ENCODE data around the gene SLC6A15.
A peak's percentile ranks its signal among the peaks of the same experiment; 100 is the strongest.

SLC6A15 gene

DNA sequence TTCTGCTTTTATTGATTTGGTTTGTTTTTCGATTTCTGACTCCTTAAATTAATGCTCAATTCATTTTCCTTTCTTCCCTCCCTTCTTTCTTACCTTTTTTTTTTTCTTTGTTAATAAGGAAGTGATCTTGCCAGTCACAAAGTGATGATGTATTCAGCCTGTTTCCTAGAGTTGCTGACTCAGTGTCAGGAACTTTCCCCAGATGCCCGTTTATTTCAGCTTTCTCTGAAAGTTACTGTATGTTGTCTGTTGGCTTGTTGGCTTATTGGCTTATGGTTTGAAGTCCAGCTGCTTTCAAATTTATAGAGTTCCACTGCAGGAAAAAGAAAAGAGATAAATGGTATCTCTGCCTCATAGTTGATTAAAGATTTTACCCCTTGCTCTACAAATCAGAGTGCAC lies 12.4 kb upstream of the SLC6A15 start:
- no peak overlapping the region for H3K23ac ChIP-seq (ENCODE audit: low read depth, low read length, poor library complexity)
- H4K91ac ChIP-seq (ENCODE audit: low read depth, low read length, poor library complexity), result no peak overlapping the region
- peak overlapping the region; percentile 79 for H2AFZ ChIP-seq (ENCODE audit: low read length)
- no peak overlapping the region for H2BK120ac ChIP-seq (ENCODE audit: low read depth, low read length)
- no peak overlapping the region for H3K9ac ChIP-seq (ENCODE audit: low read depth, low read length, poor library complexity)
- H2BK5ac ChIP-seq (ENCODE audit: low read length), result no peak overlapping the region
- H3K27ac ChIP-seq (replicated peaks; ENCODE audit: low read length), result no peak overlapping the region
- H3K4me2 ChIP-seq (ENCODE audit: insufficient read depth, low read length, poor library complexity, severe bottlenecking), result no peak overlapping the region
- H3K4me1 ChIP-seq (ENCODE audit: control insufficient read depth in 2 of 2, insufficient read depth in 1 of 2, low read depth in 1 of 2, low read length in 2 of 2), result peaks cover 0 to 3% of the 10 kb centered on the region in 2 donors
- no peak overlapping the region for H3K18ac ChIP-seq (ENCODE audit: low read length)
- H2AK5ac ChIP-seq (ENCODE audit: low read depth, low read length), result no peak overlapping the region
- no peak overlapping the region for H3K14ac ChIP-seq (ENCODE audit: low read length)
- H2BK12ac ChIP-seq (ENCODE audit: low read length), result no peak overlapping the region
- no peaks in the 10 kb centered on the region for H3K79me1 ChIP-seq (ENCODE audit: low read depth, low read length)
- no peak overlapping the region for H3K4me3 ChIP-seq (ENCODE audit: low read length in 2 of 2)
- H3K9me3 ChIP-seq (replicated peaks in 1 of 2; ENCODE audit: control insufficient read depth in 2 of 2, insufficient read depth in 1 of 2, low read depth in 1 of 2, low read length in 2 of 2), result no peaks in the 10 kb centered on the region
- H3K36me3 ChIP-seq (replicated peaks in 1 of 2; ENCODE audit: control insufficient read depth in 2 of 2, insufficient read depth in 2 of 2, low read length in 2 of 2), result no peaks in the 10 kb centered on the region
- no peak overlapping the region for H3K4ac ChIP-seq (ENCODE audit: low read length)
- WGBS, 2 donors (ENCODE audit: extremely low coverage in 2 of 2, insufficient read length in 2 of 2, insufficient replicate concordance in 1 of 2), result no CpG with 5 or more reads among the region's 2 CpGs
- no peak overlapping the region for H2BK15ac ChIP-seq (ENCODE audit: low read length)
- H4K8ac ChIP-seq (ENCODE audit: low read depth, low read length), result no peak overlapping the region
- DNase-seq (ENCODE audit: low spot score), result no peak
- no peaks in the 10 kb centered on the region for H3K27me3 ChIP-seq (ENCODE audit: control insufficient read depth in 3 of 3, insufficient read depth in 3 of 3, low read depth in 1 of 3, low read length in 3 of 3)

DNA sequence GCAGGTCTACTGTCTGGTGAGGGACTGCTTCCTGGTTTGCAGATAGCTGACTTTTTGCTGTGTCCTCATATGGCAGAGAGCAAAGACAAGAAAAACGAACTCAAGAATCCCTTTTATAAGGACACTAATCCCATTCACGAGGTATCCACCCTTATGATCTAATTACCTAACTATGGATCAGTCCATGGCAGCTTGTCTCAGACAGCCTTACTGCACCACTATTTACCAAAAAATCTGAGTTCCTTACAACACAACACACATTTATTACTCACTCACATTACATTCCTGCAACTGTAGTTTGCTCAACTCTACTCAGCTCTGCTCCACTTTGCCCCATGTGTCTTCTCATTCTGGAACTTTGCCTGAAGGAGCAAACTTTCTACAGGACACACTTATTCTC lies 10.1 kb upstream of the SLC6A15 start:
- Histone ChIP-seq H2AFZ (ENCODE audit: low read length) (no peak overlapping the region), H2BK5ac (ENCODE audit: low read length) (no peak overlapping the region), H3K4me1 (ENCODE audit: control insufficient read depth in 2 of 2, insufficient read depth in 1 of 2, low read depth in 1 of 2, low read length in 2 of 2) (peaks cover 0 to 3% of the 10 kb centered on the region in 2 donors), H2BK120ac (ENCODE audit: low read depth, low read length) (no peak overlapping the region), H3K27me3 (ENCODE audit: control insufficient read depth in 3 of 3, insufficient read depth in 3 of 3, low read depth in 1 of 3, low read length in 3 of 3) (no peaks in the 10 kb centered on the region), H2AK5ac (ENCODE audit: low read depth, low read length) (no peak overlapping the region), H3K79me1 (ENCODE audit: low read depth, low read length) (no peaks in the 10 kb centered on the region), H4K91ac (ENCODE audit: low read depth, low read length, poor library complexity) (no peak overlapping the region), H3K9ac (ENCODE audit: low read depth, low read length, poor library complexity) (no peak overlapping the region), H3K23ac (ENCODE audit: low read depth, low read length, poor library complexity) (no peak overlapping the region), H4K8ac (ENCODE audit: low read depth, low read length) (no peak overlapping the region), H3K36me3 (replicated peaks in 1 of 2; ENCODE audit: control insufficient read depth in 2 of 2, insufficient read depth in 2 of 2, low read length in 2 of 2) (no peaks in the 10 kb centered on the region), H3K18ac (ENCODE audit: low read length) (no peak overlapping the region), H3K27ac (replicated peaks; ENCODE audit: low read length) (no peak overlapping the region), H3K4me2 (ENCODE audit: insufficient read depth, low read length, poor library complexity, severe bottlenecking) (no peak overlapping the region), H3K9me3 (replicated peaks in 1 of 2; ENCODE audit: control insufficient read depth in 2 of 2, insufficient read depth in 1 of 2, low read depth in 1 of 2, low read length in 2 of 2) (no peaks in the 10 kb centered on the region), H2BK12ac (ENCODE audit: low read length) (no peak overlapping the region), H3K4ac (ENCODE audit: low read length) (no peak overlapping the region), H3K4me3 (ENCODE audit: low read length in 2 of 2) (no peak overlapping the region), H2BK15ac (ENCODE audit: low read length) (no peak overlapping the region), H3K14ac (ENCODE audit: low read length) (no peak overlapping the region)
- no CpG with 5 or more reads among the region's 2 CpGs for WGBS, 2 donors (ENCODE audit: extremely low coverage in 2 of 2, insufficient read length in 2 of 2, insufficient replicate concordance in 1 of 2)
- no peak for DNase-seq (ENCODE audit: low spot score)

DNA sequence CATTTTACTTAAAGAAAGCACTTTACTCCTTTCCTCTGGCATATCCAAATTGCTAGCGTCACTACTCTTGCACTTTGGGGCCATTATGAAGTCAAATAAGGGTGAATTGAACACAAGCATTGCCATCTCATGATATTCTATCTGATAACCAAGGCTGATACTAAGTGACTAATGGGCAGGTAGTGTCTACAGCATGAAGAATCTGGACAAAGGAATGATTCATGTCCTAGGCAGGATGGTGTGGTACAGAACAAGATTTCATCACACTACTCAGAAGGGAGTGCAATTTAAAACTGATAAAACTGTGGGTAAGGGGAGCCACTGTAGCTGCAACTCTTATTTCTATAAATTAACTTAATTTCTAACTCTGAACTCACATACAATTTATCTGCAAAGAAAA lies 7.7 kb upstream of the SLC6A15 start:
- WGBS, 2 donors (ENCODE audit: extremely low coverage in 2 of 2, insufficient read length in 2 of 2, insufficient replicate concordance in 1 of 2), result no CpG with 5 or more reads among the region's 1 CpG
- Histone ChIP-seq H2BK120ac (ENCODE audit: low read depth, low read length) (no peak overlapping the region), H2BK12ac (ENCODE audit: low read length) (no peak overlapping the region), H3K14ac (ENCODE audit: low read length) (no peak overlapping the region), H3K27ac (replicated peaks; ENCODE audit: low read length) (no peak overlapping the region), H3K4ac (ENCODE audit: low read length) (no peak overlapping the region), H3K23ac (ENCODE audit: low read depth, low read length, poor library complexity) (no peak overlapping the region), H4K91ac (ENCODE audit: low read depth, low read length, poor library complexity) (no peak overlapping the region), H2BK5ac (ENCODE audit: low read length) (no peak overlapping the region), H3K27me3 (ENCODE audit: control insufficient read depth in 3 of 3, insufficient read depth in 3 of 3, low read depth in 1 of 3, low read length in 3 of 3) (no peaks in the 10 kb centered on the region), H4K8ac (ENCODE audit: low read depth, low read length) (no peak overlapping the region), H3K4me2 (ENCODE audit: insufficient read depth, low read length, poor library complexity, severe bottlenecking) (no peak overlapping the region), H2AK5ac (ENCODE audit: low read depth, low read length) (no peak overlapping the region), H3K4me3 (ENCODE audit: low read length in 2 of 2) (no peak overlapping the region), H3K4me1 (ENCODE audit: control insufficient read depth in 2 of 2, insufficient read depth in 1 of 2, low read depth in 1 of 2, low read length in 2 of 2) (peaks cover 0 to 3% of the 10 kb centered on the region in 2 donors), H3K9ac (ENCODE audit: low read depth, low read length, poor library complexity) (no peak overlapping the region), H2BK15ac (ENCODE audit: low read length) (no peak overlapping the region), H3K79me1 (ENCODE audit: low read depth, low read length) (peaks cover 1% of the 10 kb centered on the region), H3K18ac (ENCODE audit: low read length) (no peak overlapping the region), H2AFZ (ENCODE audit: low read length) (no peak overlapping the region), H3K9me3 (replicated peaks in 1 of 2; ENCODE audit: control insufficient read depth in 2 of 2, insufficient read depth in 1 of 2, low read depth in 1 of 2, low read length in 2 of 2) (no peaks in the 10 kb centered on the region), H3K36me3 (replicated peaks in 1 of 2; ENCODE audit: control insufficient read depth in 2 of 2, insufficient read depth in 2 of 2, low read length in 2 of 2) (no peaks in the 10 kb centered on the region)
- no peak for DNase-seq (ENCODE audit: low spot score)

DNA sequence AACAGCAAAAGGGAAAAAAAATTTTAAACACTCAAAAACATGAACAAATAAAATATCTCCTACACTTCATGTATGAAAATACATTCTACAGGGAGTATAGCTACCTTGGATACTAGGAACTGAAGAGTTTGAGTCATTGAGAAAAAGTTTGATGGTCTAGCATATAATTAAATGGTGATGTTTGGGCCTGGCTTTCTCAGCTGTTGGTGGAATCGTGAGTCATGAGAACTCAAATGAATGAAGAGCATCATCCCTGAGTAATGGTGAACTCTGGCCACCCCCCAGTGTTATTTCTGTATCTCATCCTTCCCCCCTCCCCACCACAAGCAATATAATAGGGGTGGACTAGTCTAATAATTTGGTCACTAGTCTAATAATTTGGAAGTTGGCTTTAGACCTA lies 6.7 kb upstream of the SLC6A15 start:
- Histone ChIP-seq H2BK12ac (ENCODE audit: low read length) (no peak overlapping the region), H2BK5ac (ENCODE audit: low read length) (no peak overlapping the region), H3K27ac (replicated peaks; ENCODE audit: low read length) (no peak overlapping the region), H3K4ac (ENCODE audit: low read length) (no peak overlapping the region), H3K4me3 (ENCODE audit: low read length in 2 of 2) (no peak overlapping the region), H3K23ac (ENCODE audit: low read depth, low read length, poor library complexity) (no peak overlapping the region), H3K14ac (ENCODE audit: low read length) (no peak overlapping the region), H3K9ac (ENCODE audit: low read depth, low read length, poor library complexity) (no peak overlapping the region), H3K4me2 (ENCODE audit: insufficient read depth, low read length, poor library complexity, severe bottlenecking) (no peak overlapping the region), H3K9me3 (replicated peaks in 1 of 2; ENCODE audit: control insufficient read depth in 2 of 2, insufficient read depth in 1 of 2, low read depth in 1 of 2, low read length in 2 of 2) (no peaks in the 10 kb centered on the region), H2BK120ac (ENCODE audit: low read depth, low read length) (no peak overlapping the region), H4K91ac (ENCODE audit: low read depth, low read length, poor library complexity) (no peak overlapping the region), H3K36me3 (replicated peaks in 1 of 2; ENCODE audit: control insufficient read depth in 2 of 2, insufficient read depth in 2 of 2, low read length in 2 of 2) (no peaks in the 10 kb centered on the region), H2AFZ (ENCODE audit: low read length) (no peak overlapping the region), H3K18ac (ENCODE audit: low read length) (no peak overlapping the region), H3K79me1 (ENCODE audit: low read depth, low read length) (peaks cover 1% of the 10 kb centered on the region), H2AK5ac (ENCODE audit: low read depth, low read length) (no peak overlapping the region), H3K4me1 (ENCODE audit: control insufficient read depth in 2 of 2, insufficient read depth in 1 of 2, low read depth in 1 of 2, low read length in 2 of 2) (no peaks in the 10 kb centered on the region), H2BK15ac (ENCODE audit: low read length) (no peak overlapping the region), H3K27me3 (ENCODE audit: control insufficient read depth in 3 of 3, insufficient read depth in 3 of 3, low read depth in 1 of 3, low read length in 3 of 3) (no peaks in the 10 kb centered on the region), H4K8ac (ENCODE audit: low read depth, low read length) (no peak overlapping the region)
- no peak for DNase-seq (ENCODE audit: low spot score)
- WGBS, 2 donors (ENCODE audit: extremely low coverage in 2 of 2, insufficient read length in 2 of 2, insufficient replicate concordance in 1 of 2), result no CpG with 5 or more reads among the region's 1 CpG
